NCI-H2107 treated with DMSO at 0.1 percent for 48 hours (cell line): ENCODE measurements around the gene AKIRIN2.

Experiments used
- DNase-seq: peaks from one replicate; lab custom pipeline; 2025; ENCODE audit not compliant: unreplicated experiment; lab: John Stamatoyannopoulos, UW

The AKIRIN2 gene

DNA sequence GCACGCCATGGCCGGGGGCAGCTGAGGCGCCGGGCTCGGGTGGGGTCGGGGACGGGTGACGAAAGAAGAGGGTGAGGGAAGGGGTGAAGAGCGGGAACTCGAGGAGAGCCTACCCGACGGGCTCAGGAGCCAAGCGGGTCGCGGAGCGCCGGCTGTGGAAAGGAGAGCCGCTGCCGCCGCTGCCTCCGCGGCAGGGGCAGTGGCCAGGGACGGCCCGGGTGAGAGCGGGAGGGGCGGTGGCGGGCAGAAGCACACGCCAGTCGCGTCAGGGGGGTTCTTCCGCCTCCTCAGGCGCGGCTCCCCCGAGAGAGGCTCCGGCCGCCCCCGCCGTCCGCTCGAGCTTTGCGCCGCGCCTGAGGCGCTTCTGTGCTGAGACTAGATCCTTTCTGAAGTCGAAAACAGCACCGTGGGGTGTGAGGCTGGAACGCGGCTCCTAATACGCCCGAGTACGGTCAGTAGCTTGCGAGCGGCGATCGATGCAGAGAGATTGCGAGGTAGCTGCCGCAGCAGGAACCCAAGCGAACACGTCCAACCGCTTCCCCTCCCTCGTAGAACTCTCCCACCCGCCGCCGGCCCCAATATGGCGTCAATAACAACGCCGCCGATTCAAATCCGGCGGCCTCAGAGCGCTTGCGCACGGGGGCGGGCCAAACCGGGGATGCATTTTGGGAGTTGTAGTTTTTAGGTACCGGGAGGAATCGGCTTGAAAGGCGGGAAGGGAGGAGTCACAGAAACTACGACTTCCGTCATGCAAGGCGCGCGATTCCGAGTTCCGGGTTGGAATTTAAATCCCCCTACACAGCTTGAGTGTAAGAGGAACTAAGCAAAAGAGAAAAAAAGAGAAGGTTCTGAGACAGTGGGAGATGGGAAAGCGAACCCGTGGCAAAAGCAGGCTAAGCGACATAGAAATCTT is at the start of gene AKIRIN2:
TSS of gene AKIRIN2 (minus strand) at position 558 of the 913 bp plus-strand sequence. CDS start at position 9, 549 bp downstream.
- DNase-seq = peak; percentile 97

- DNase-seq = no peak
Measured at GRCh38 chr6:87747646-87748045, 45.6 kb upstream of the AKIRIN2 start.

DNA sequence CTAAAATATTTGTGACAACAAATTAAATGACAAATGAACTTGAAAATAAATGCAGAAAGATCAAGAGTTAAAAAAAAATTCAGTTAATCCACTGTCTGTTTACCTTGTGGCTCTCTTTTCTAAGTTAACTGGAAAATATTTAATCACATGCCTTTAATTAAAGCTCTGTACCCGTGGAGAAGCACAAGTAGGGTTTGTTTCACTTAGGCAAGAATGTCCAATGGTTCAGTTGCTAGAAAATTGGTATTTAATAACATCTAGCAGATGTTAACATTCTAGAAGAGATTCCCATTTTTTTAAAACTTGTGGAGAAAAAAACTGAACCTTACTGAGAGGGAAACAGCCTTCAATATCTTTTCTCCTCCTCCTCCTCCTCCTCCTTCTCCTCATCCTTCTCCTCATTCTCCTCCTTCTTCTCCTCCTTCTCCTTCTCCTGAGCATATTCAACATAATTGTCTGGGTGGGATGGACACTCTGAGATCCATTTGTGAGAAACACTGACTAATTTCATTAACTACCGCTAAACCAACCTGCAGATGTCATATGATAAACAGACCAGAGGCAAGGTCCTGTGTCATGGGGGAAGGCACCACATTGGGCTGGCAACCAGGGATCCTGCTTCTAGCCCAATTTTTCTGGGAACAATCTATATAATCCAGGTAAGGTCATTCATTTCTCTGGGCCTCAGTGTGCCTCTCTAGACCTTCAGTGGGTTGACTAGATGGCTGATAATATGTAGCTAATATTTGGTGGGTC is 44.1 kb upstream of the AKIRIN2 start:
- DNase-seq = no peak

GRCh38 chr6:87743454-87743853 is 41.4 kb upstream of the AKIRIN2 start:
- DNase-seq = no peak

DNA sequence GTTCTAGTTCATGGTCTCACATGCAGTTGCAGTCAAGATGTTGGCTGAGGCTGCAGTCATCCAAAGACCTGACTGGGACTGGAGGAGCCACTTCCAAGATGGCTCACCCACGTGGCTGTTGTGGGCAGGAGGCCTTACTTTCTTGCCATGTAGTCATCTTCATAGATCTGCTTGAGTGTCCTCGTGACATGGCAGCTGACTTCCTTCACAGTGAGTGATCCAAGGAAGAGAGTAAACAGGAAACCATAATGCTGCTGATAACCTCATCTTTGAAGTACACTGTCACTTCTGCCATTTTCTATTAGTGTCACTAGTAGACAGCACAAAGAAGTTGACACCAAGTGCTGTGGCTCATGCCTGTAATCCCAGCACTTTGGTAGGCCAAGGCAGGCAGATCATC is 40.1 kb upstream of the AKIRIN2 start:
- no peak for DNase-seq

GRCh38 chr6:87741001-87741650 is 39.1 kb upstream of the AKIRIN2 start:
- DNase-seq = no peak

DNA sequence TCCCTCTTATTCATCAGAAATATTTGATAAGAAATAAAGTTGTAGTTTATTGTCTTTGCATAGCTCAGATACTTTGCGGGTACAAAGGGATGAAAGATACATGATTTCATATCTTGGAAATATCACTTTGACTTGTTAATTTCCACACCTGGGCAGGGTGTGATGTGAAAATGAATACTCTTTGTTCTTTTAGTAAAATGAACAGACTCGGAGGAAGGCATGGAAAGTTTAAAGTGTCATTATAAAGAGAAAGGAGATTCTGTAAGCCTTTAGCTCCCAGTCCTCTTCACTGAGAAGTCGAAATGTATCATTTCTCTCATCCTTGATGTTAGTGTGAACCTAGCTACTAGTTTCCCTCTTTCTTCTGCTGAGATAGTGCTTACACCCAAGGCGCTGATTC is 36.7 kb upstream of the AKIRIN2 start:
- no peak for DNase-seq

GRCh38 chr6:87738000-87738399 is 36.0 kb upstream of the AKIRIN2 start:
- DNase-seq = no peak

DNA sequence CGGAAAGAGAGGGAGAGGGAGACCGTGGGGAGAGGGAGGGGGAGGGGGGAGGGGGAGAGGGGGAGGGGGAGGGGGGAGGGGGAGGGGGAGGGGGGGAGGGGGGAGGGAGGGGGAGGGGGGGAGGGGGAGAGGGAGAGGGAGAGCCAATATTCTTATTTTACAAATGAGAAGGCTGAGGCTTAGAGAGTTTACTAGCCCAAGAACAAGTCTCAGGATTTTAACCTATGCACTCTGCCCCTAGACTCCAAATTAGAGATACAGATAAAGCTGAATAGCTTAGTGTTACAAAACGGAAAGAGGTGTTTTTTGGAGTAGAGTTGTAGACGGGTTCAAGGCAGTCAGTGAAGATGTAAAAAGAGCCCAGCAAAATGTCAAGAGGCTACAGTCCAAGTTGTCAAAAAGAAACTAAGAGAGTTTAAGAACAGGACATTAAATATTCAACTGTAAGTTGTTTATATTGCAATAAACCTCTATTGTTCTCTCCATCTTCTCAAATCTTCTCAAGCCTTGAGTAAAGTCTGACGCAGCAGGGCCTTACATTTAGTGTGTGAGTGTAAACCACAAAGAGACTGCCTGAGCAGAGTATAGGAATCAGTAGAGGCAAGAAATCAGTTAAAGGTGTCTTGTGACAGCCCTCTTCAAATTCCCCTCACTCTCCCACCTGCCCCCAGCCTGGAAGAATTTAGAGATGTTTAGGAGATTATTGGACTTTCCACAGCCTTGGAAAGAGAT is 34.9 kb upstream of the AKIRIN2 start:
- no peak for DNase-seq

DNA sequence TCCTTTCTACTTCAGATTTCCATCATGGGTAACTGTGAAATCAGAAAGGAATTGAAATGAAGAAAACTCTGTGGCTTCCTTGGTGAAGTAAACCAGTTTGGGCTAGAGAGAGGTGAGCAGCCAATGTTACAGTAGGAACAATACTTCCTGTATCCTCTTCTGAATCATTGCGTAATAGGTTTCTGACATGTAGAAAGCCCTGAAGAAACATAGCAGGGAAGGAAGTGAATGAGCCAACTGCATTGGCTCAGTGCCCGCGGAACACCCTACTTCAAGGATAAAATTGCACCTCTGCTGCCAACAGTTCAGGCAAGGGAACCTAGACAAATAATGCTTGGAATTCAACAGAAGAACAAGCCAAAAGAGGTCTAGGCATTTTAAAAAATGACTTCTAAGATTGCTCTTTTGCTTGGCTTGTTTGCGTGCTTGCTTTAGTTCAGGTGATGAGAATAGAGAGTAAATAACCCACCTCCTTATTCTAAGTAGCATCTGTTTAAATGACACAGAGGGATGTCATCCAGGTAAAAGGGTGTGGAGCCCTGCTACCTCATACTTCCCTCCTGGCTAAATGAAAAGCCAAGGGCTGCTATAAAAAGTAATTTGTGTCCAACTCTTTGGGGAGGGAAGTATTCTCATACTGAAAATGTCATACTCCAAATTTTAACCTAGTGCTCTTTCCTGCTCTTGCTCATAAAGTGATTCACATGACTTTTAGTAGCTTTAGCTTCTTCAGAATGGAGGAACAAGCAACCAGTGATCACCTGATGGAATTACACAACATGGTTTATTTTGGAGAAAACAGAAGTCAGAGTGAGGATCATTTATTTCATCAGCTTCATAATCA is 30.0 kb upstream of the AKIRIN2 start:
- DNase-seq = peak; percentile 81

DNA sequence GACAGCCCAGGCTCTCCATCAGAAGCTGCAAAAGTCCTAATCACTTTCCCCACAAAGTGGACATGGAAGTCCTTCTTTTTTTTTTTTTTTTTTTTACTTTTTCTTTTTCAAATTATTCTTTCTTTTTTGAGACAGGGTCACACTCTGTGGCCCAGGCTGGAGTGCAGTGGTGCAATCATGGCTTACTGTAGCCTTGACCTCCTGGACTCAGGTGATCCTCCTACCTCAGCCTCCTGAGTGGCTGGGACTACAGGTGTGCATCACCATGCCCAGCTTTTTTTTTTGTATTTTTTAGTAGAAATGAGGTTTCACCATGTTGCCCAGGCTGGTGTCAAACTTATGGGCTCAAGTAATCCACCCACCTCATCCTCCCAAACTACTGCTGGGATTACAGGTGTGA is 29.0 kb upstream of the AKIRIN2 start:
- no peak for DNase-seq

GRCh38 chr6:87729965-87730719 is 28.1 kb upstream of the AKIRIN2 start:
- no peak for DNase-seq

DNA sequence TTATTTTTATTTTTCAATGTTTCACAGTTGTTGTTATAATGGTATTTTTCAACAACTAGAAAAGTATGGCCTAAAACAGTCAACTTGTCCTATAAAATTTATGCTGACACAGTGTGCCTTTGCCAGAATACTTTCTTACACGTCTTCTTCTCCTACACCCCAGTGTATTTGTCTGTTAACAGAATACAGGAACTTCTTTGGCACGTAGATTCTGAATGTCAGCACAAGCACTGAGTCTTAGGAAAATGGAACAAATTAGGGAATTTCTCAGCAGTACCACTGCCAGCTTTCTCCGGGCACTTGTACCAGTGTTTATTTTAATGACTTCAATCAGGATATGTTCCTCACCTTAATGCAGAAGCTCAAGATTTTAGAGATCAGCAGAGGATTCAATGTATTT is 26.7 kb upstream of the AKIRIN2 start:
- no peak for DNase-seq

GRCh38 chr6:87724983-87725811 is 23.2 kb upstream of the AKIRIN2 start:
- no peak for DNase-seq

DNA sequence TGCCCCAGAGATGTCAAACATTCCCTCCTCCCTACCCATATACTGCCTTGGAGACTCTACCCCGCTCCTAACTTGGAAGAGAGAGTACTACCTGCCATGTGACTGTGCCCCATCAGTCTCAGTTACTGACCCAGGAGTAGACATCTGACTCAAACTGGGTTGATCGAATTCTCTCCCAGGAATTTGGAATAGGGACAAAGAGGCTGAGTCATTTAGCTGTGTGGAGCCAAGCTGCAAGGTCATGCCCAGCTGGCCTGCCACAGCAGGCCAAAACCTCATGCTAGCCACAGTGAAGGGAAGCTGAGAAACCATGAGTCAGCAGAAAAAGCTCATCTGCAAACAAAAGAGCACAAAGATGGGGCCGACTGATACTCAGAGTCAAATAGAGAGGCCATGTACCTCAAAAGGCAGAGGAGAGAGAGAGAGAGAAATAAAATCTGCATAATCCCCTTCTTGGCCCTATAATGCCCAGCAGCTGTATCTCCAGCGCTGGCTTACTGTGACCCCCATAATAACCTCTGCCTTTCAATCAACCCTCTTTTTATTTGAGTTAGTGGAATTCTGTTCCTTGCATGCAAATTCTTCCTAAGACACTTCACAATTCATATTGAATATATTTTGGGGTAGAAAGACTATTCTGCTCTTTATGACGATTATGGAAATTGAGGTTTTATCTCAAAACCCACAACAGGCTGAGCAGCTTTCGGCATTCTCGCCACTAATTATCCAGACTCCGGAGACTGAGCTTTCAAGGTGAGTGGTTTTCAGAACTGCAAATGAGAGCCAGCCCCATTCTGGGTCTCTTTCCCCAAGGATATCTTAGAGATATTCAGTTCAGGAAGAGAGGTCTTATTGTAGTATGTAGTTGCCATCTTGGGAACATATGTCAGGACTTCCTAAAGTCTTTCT is 21.4 kb upstream of the AKIRIN2 start:
- DNase-seq = no peak

DNA sequence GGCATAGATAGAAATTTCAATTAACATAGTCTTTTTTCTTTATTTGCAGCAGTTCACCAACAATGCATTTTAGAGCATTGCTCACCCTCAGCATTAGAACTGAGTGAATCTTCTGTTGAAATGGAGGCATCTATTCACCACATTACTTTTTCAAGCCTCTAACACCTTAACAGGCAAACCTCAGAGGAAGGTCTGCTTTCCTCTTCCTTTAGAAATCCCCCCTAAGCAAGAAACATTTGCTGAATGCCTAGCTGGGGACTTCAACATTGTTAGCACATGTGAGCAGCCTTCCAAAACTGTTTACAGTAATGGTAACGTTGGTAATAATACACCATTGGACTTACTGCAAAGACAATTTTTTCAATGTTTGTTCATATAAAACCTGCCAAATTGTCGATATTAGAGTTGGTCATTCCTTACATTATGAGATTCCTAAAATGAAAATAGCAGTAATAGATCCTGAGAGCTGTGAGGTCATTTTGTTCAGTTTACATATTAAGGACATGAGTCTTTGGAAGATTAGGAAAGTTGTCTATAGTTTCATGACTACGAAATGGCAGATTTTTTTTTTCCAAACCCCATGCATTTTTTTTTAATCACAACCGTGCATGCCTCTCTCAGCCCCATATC is 20.6 kb upstream of the AKIRIN2 start:
- no peak for DNase-seq

- DNase-seq = no peak
Measured at GRCh38 chr6:87721311-87721710, 19.3 kb upstream of the AKIRIN2 start.
